Activated CD8-positive, alpha-beta memory T cell treated with anti-CD3 and anti-CD28 coated beads for 48 hours (primary cell): ENCODE measurements around the gene NES.

Experiments
- DNase-seq, 3 experiments: peaks; one replicate each; pipeline ENCODE4 v3.0.0-alpha.2; 2020; ENCODE audit warnings: low read depth in 2 of 3, low spot score in 2 of 3

Gene NES

DNA sequence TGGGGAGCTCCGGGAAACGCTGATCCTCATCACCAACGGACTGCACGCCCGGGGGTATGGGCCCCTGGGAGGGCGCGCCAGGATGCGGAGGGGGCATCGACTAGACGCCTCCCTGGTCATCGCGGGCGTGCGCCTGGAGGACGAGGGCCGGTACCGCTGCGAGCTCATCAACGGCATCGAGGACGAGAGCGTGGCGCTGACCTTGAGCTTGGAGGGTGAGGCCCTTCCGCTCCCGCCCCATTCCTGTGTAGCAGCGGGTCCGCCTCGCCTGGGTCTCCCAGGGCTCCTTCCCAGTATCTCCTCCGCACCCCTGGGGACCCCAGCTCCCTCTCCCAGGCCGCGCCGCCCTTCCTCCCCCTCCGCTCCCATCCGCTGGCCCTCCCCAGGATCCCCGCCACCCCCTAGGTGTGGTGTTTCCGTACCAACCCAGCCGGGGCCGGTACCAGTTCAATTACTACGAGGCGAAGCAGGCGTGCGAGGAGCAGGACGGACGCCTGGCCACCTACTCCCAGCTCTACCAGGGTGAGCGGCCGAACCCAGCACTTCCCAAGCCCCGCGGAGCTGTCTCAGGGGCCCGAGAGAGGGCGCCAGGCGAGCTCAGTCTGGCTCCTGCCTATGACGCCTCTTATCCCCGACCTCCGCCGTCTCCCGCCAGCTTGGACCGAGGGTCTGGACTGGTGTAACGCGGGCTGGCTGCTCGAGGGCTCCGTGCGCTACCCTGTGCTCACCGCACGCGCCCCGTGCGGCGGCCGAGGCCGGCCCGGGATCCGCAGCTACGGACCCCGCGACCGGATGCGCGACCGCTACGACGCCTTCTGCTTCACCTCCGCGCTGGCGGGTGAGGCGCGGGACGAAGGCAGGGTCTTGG lies 53.0 kb downstream of the NES start:
- DNase-seq: no peak

DNA sequence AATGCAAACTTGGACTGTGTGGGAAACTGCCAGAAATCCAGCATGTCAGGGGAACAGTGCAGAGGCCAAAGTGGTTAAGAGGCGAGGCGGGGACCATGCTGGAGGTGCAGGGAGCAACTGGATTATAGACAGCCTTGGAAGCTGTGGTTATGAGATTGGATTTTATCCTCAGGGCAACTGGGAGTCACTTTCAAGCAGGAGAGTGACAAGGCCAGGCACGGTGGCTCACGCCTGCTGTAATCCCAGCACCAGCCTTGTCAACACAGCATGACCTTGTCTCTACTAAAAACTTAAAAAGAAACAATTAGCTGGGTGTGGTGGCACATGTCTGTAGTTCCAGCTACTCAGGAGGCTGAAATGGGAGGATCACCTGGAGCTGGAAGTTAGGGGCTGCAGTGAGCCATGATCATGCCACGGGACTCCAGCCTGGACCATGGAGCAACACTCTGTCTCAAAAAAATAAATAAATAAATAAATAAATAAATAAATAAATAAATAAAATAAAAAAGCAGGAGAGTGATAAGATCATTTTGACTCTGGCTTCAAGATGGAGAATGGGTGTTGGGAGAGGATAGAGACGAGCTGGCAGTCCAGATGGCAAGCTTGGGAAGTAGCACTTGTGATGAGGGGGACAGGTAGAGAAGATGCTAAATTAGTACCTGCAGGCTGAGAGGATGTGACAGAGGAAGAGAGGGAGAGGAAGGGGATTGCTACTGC lies 54.5 kb downstream of the NES start:
- no peak for DNase-seq

DNA sequence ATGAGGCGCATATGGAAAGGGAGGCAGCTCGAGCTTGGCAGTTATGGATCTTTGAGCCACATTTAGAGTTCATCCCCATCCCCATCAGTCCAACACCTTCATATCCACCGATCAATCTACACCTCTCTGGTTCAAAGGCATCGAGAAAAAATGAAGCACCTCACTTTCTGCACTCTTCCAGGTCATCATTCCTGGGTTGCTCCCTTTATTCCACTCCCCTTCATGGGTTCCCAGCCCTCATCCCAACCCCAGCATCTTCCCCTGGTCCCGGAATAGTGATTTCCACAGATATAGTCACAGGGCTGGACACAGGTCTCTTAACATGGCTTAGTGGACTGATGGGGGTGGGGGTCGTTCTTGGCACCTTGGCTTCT lies 57.6 kb downstream of the NES start:
- no peak for DNase-seq

DNA sequence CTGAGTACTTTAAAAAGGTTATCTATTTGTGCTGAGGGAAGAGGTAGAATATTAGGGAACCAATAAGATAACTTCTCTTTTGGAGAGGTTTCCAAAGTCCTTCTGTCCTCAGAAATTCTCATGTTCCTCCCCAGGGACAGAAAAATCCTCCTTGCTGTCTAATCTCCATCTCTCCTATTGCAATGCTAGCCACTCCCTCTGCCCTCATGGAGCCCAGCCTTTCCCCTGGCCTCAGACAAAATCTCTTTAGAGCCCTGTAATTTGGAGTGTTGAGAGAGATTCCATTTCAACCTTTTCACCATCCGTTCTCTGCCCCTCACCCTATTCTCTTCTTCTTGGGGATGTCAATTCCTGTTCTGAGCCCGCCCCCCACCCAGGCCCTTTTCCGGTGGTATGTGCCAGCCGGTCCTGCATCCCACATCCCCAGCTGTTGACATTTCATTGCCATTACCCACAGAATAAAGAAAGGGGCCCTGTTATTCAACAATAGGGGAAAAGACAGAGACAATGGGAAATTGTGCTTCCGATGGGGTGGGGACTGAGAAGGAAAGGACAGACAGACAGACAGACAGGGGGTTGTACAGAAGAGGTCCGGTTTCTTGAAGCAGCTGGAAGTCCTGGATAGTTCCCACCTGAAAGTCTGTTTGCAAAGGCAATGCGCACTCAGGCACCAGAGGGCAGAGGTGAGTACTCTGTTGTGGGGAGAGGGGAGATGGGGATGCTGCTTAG lies 58.2 kb downstream of the NES start, which contains the start of gene HAPLN2:
Gene HAPLN2 (plus strand): TSS at position 563 of the 729 bp plus-strand sequence. CDS start 4,076 bp downstream, outside the sequence.
- no peak for DNase-seq
